NCI-H524 treated with DMSO at 0.1 percent for 48 hours (cell line): Measurements from ENCODE around the gene DENND10.
"Not testable (repeated sequence)": the region's sequence is repeated elsewhere in the genome, so short reads cannot be mapped to it uniquely, and the experiment has no call there.

ENCODE experiments used
- DNase-seq: peaks from one replicate; lab custom pipeline; 2025; lab: John Stamatoyannopoulos, UW

DENND10 gene

DNA sequence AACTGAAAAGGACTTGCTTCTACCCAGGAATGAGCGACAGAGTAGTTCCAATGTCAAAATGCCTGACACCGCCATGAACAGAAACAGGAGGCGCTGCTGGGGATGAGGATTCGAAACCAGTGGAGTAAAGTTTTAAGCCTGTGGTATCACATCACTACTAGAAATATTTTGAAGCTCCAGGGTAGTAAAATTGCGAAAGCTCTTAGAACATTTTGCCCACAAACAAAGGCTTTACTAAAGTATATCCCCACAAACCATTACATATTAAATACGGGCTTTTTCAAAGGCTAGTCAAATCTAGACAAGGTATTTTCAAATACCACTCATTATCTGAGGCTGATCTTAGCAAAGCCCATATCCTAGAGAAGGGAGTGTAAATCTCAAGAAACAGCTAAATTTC is 72.3 kb downstream of the DENND10 start:
- DNase-seq, result no peak

DNA sequence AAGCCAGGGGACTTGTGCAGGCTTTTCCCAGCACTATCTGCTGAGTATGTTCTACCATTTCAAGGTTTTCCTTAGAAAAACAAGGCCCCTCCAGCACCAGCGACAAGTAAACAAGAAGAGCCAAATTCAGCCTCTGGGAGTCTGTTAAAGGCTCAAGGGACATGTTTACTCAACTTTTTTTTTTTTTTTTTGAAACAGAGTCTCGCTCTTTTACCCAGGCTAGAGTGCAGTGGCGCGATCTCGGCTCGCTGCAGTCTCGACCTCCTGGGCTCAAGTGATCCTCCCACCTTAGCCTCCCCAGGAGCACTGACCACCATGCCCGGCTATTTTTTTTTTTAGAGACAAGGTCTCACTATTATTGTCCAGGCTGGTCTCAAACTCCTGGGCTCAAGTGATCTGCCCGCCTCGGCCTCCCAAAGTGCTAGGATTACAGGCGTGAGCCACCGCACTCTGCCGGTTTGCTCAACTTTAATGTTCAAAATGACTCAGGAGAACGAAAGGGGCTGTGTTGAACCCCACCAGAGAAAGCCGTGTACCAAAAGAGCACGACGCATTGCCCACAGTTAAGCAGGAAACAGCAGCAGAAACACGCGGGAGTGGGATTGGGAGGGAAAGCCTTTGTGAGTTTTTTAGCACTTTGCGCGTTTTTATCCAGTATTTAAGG is 73.9 kb downstream of the DENND10 start:
- no peak for DNase-seq

DNA sequence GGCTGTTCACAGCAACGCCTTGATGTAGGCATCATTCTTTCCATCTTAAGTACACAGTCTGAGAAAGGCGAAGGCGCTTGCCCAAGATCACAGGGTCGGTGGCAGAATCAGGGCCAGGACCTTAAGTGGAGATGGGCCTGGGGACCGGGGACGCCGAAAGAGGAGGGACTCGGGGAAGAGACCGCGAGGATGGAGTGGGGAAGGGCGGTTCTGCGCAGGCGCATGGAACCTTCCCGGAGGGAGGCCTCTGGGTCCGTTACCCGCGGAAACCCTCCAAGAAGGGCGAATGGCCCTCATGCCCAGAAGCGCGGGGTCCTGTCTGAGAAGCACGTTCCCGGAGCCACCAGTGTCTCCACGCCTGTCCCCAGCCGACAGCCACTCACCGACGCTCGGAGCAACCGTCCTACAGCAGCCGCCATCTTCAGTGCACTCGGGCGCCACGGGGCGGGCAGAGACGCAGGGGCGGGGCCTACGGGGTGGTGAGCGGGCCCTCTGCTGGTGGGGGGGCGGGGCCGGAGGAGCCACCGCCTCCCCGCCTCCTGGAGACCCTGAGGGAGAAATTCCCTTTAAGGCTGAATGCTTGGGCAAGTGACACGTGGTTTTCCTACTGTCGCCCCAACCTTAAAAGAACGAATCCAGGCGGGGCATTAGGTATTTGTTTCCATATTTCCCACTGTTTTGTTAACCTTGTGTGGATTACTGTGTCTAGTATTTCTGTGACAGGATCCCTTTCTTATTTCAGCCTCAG is 74.6 kb downstream of the DENND10 start, which contains the start of gene PRDX3:
TSS of gene PRDX3 (minus strand) at position 441 of the 748 bp plus-strand sequence. CDS start at position 419, 22 bp downstream.
- DNase-seq, result peak; percentile 28

DNA sequence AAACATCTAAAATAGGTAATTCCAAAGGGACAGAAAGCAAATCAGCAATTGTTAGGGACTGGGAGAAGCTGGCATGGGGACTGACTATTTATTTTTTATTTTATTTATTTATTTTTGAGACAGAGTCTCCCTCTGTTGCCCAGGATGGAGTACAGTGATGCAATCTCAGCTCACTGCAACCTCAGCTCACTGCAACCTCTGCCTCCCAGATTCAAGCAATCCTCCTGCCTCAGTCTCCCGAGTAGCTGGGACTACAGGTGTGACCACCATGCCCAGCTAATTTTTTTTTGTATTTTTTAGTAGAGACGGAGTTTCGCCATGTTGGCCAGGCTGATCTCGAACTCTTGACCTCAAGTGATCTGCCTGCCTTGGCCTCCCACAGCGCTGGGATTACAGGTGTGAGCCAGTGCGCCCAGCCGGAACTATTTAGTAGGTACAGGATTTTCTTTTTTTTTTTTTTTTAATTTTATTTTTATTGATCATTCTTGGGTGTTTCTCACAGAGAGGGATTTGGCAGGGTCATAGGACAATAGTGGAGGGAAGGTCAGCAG is 77.0 kb downstream of the DENND10 start:
- not testable (repeated sequence) for DNase-seq

DNA sequence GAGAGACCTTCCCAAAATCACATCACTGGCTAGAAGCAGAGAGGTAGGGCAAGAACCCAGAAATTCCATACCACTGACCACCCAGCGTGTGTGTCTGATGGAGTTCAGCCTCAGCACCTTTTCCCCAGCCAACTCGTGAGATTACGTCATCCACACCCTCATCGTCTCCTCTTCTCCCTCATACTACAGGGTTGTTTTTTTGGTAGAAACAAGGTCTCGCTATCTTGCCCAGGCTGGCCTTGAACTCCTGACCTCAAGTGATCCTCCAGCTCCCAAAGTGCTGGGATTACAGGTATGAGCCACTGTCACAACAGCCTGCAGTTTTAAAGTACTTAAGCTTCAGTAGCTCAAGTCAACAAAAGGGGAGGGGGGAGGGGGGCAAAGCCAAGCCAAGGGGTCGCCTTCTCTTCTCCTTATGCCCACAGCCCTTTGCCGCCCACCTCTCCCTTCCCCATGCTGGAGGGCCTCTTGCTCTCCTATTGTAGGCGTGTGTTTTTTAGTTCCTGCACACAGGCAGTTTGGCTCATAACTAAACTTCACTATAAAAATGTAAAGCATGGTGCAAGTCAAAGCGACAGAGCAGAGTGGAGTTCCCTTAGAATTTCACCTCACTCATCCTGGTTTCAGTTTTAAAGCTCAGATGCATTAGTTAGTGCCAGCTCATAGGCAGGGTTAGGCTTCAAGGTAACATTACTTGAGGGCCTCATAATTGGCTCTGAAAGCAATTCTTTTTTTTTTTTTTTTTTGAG is 79.9 kb downstream of the DENND10 start:
- no peak for DNase-seq
